ENCODE results near the gene ELF5. TPM values are rescaled to one million over a fixed set of nuclear protein-coding genes. Genes with fewer than 3 reads are reported as not detected.

The ELF5 gene
- total and polyA plus RNA-seq, 2 donors (not counting 3 experiments of a cell fraction or from before 2014, with no cell fraction given), result not detected

DNA sequence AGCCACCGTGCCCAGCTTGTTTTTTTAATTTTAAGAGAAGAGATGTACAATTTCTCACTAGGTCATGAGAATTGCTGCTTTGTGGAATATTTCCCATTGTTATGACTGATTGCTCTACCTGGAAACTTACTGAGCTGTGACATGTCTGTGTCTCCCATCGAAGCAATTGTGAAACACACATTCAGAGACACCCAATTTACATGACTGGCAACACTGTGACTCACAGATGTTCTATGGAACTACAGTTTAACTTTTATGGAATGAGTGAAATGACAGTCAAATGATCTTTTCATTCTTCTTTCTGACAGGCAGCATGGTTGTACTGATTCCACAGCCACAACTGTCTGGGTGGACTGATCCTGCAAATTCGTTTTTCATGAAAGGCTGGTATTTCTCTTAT lies 32.3 kb downstream of the ELF5 start:
- Histone ChIP-seq H4K20me1 (replicated peaks; ENCODE audit: control insufficient read depth, extremely low read depth, insufficient read depth, low read length) (no peaks in the 10 kb centered on the region), H3K9me1 (replicated peaks; ENCODE audit: control insufficient read depth, extremely low read depth, insufficient read depth, low read length) (no peaks in the 10 kb centered on the region), H3K9me3 (replicated peaks; ENCODE audit: control insufficient read depth, insufficient read depth, low read length) (no peaks in the 10 kb centered on the region), H3K4me1 (ENCODE audit: control insufficient read depth, extremely low read depth, insufficient read depth, low read length) (no peaks in the 10 kb centered on the region), H3K4me2 (ENCODE audit: insufficient read depth, low read length) (no peak overlapping the region), H3K27me3 (ENCODE audit: control insufficient read depth in 2 of 2, insufficient read depth in 2 of 2, low read length in 2 of 2) (peaks cover 3 to 9% of the 10 kb centered on the region in 2 experiments), H2AFZ (ENCODE audit: low read depth, low read length) (no peak overlapping the region), H3K9ac (replicated peaks; ENCODE audit: extremely low read depth, insufficient read depth, low read length) (no peak overlapping the region), H3K36me3 (ENCODE audit: control insufficient read depth in 2 of 2, extremely low read depth in 1 of 2, insufficient read depth in 2 of 2, low read length in 2 of 2) (no peaks in the 10 kb centered on the region), H3K27ac (ENCODE audit: insufficient read depth, low read depth, low read length) (no peak overlapping the region), H3K79me2 (ENCODE audit: control insufficient read depth, insufficient read depth, low read length) (no peaks in the 10 kb centered on the region), H3K4me3 (replicated peaks in 1 of 3; ENCODE audit: insufficient read depth in 1 of 3, low read depth in 1 of 3, low read length in 3 of 3) (no peak overlapping the region)
- intact Hi-C loops (cut with micrococcal nuclease), result no loop called here
- ChIA-PET POLR2A (no interaction called here), CTCF (interaction anchor here (0.6 to 1.8 kb wide), 5 partner anchors 8 to 307 kb away, joined by 3 to 6 read pairs (median 4); no protein-coding TSS in a partner anchor)
- TF ChIP-seq MYC (IDR thresholded peaks at IDR 0.05; ENCODE audit: low read depth, low read length), result no peak
- no peak for TF ChIP-seq FOS (IDR thresholded peaks at IDR 0.05; ENCODE audit: borderline replicate concordance, insufficient read depth, low read length)
- TF ChIP-seq POLR2A (IDR thresholded peaks at IDR 0.05; ENCODE audit: low read depth, low read length), result no peak
- TF ChIP-seq GATA2 (IDR thresholded peaks at IDR 0.05; ENCODE audit: insufficient read depth, insufficient read length, low read depth, low read length), result no peak
- TF ChIP-seq, protein P1, sequence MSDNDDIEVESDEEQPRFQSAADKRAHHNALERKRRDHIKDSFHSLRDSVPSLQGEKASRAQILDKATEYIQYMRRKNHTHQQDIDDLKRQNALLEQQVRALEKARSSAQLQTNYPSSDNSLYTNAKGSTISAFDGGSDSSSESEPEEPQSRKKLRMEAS (IDR thresholded peaks at IDR 0.05; ENCODE audit: insufficient read depth, insufficient read length), result no peak
- TF ChIP-seq EZH2 (IDR thresholded peaks at IDR 0.05; ENCODE audit: borderline replicate concordance, low read depth, low read length, severe bottlenecking), result no peak
- no peak for TF ChIP-seq POLR2AphosphoS5 (IDR thresholded peaks at IDR 0.05; ENCODE audit: insufficient read depth, low read depth, low read length)
- TF ChIP-seq JUN (IDR thresholded peaks at IDR 0.05; ENCODE audit: borderline replicate concordance, insufficient read depth, insufficient read length, low read depth), result no peak
- TF ChIP-seq, protein P2, sequence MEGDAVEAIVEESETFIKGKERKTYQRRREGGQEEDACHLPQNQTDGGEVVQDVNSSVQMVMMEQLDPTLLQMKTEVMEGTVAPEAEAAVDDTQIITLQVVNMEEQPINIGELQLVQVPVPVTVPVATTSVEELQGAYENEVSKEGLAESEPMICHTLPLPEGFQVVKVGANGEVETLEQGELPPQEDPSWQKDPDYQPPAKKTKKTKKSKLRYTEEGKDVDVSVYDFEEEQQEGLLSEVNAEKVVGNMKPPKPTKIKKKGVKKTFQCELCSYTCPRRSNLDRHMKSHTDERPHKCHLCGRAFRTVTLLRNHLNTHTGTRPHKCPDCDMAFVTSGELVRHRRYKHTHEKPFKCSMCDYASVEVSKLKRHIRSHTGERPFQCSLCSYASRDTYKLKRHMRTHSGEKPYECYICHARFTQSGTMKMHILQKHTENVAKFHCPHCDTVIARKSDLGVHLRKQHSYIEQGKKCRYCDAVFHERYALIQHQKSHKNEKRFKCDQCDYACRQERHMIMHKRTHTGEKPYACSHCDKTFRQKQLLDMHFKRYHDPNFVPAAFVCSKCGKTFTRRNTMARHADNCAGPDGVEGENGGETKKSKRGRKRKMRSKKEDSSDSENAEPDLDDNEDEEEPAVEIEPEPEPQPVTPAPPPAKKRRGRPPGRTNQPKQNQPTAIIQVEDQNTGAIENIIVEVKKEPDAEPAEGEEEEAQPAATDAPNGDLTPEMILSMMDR (IDR thresholded peaks at IDR 0.05; ENCODE audit: extremely low read depth in 1 of 2, insufficient read depth in 1 of 2, low read depth in 1 of 2, low read length in 2 of 2), result no peak
- DNase-seq (ENCODE audit: low read depth, low spot score) (no peak), FAIRE-seq (no peak)
- dilution Hi-C loops (cut with MboI; ENCODE audit: extremely low pct_ligation_motif_present, low sequenced_read_pairs), result no loop called here
- BruUV-seq (replicated peaks), result no TSS peak

Measured in endothelial cell of umbilical vein (primary cell).